ENCODE measurements around the gene OBSCN.

OBSCN gene

DNA sequence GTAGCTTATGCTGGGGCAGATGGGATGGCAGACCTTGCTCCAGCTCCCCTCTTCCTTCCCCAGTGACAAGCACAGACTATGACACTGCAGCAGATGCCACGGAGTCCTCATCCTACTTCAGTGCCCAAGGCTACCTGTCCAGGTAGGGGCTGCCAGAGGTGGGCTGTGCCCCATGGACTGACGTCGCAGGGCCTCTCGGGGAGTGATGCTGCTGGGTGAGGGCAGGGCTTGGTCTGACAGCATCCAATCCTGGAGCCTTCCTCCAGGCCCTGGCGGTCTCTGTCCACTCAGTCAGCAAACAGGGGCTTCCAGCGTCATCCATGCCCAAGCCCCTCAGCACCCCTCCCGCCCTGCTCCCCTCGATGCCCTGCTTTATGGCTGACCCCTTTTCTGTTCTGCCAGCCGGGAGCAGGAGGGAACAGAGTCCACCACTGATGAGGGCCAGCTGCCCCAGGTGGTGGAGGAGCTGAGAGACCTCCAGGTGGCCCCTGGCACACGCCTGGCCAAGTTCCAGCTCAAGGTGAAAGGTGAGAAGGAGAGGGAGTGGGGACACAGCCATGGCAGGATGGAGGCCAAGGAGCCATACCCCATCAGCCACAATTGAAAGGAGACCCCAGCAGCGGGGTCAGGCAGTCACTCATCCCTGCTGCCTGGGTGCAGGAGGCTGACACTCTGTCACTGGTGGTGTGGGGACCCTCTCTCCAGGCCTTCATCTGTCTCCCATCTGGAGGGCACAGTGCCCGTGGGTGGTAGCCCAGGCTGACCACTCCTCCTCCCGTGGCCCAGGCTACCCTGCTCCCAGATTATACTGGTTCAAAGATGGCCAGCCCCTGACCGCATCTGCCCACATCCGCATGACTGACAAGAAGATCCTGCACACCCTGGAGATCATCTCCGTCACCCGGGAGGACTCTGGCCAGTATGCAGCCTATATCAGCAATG lies 125.2 kb downstream of the OBSCN start:
- no peak for DNase-seq

DNA sequence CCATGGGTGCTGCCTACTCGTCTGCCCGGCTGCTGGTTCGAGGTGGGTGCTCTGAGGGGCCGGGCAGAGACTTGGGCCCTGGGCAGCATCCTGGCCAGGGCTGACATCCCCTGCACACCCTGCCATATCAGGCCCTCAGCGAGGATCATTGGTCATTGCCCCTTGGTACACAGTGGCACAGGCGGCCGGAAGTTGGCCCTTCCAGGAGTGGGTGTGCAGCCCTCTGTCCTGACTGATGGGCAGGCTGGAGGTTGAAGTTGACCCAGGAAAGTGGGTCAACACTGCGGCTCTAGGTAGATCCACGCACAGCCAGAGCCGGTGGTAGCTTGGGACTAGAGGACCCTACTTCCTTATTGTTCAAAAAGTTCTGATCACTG lies 125.9 kb downstream of the OBSCN start:
- no peak for DNase-seq

DNA sequence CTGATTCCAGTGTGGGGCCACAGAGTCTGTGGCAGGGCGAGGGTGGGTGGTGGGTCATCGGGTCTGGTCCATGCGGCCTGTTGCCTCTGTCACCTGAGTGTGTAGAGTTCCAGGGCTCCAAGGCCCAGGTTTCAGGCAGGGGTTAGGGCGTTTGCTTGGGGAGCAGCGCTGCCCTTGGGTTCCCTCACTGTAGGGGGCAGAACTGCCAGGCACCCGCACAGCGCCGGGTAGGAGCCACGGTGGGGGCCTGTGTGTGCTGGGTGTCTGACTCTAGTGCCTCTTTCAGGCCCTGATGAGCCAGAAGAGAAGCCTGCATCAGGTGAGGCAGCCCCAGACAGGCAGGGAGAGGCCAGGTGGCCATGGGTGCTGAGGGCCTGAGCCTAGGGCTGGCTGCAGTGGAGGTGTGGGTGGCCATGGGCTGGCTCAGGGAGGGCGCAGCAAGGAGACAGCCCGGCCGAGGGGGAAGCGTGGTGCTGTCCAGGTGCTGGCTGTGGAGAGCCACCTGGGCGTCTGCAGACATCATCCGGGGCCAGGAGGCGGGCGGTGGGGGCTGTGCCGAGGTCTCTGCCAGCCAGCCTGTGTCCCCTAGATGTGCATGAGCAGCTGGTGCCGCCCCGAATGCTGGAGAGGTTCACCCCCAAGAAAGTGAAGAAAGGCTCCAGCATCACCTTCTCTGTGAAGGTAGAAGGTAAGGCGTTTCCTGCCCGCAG lies 126.5 kb downstream of the OBSCN start:
- DNase-seq, result no peak

DNA sequence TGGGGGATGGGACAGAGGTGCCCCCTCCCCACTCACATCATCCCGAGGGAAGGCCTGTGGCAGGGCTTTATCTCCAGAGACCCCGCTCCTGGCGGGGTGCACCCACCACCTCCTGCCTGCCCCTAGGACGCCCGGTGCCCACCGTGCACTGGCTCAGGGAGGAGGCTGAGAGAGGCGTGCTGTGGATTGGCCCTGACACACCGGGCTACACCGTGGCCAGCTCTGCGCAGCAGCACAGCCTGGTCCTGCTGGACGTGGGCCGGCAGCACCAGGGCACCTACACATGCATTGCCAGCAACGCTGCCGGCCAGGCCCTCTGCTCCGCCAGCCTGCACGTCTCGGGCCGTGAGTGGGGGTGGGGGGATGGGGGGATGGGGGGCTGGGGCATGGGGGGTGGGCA lies 127.1 kb downstream of the OBSCN start:
- DNase-seq, result no peak

DNA sequence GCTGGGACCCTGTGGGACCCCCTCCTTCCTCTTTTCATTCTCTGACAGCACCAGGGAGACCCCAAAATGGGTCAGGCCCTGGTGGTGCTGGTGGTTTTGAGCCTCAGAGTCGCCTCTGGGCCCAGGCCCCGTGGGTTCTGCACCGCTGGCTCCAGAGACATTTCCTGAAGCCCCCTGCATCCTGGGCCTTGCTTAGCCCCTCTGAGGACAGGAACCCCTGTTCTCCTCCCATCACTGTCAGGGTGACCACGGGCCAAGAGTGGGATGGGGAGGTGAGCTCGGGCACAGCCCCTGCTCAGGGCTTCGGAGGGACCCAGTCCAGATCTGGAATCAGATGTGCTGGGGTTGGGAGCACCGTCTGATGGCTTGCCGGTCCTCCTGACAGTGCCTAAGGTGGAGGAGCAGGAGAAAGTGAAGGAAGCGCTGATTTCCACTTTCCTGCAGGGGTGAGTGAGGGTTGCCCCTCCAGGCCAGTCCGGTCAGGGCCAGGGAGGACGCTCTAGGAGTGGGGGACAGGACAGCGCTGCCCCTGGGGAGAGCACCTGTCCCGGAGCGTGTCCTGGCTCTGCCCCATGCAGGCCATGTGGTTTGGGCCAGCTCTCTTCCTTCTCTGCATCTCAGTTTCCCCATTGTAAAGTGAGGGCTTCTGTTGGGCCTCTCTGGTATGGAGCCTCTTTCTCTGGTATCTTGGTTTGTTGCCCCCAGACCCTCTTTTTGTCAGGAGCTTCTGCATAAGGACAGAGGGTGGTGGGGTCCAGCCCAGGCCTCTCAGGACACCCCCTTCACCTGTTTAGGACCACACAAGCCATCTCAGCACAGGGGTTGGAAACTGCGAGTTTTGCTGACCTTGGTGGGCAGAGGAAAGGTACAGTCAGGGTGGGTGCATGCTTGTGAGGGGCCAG lies 127.8 kb downstream of the OBSCN start:
- no peak for DNase-seq

DNA sequence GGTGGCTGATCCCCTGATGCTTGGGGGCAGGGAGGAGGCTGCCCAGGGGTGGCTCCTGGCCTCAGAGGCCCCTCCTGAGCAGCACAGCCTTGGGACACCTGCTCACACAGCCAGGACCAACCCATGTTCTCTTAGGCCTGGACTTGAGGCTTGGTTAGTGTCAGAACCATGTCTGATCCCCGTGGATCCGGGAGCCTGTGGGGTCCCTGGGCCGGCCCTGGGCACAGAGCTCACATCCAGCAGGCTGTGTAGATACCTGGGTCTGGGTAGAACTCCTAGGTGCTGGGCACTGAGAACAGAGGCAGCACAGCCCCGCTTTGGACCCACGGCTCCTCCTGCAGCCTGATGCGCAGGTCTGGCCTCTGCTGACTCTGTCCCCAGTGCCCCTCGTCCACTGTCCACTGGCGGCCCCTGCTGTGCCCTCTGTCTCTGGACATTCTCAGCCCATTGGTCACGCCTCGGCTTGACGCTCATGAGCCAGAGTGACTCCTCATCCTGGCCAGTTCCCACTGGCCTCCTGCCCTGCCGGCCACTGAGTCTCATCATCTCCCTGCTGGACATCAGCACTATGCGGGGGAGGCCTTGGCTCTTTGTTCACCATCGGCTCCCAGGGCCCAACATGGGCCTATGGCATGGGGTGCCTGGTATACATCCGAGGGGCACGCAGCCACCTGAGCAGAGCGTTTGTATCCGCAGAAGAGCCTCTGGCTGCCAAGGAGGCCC lies 128.6 kb downstream of the OBSCN start:
- DNase-seq, result no peak

DNA sequence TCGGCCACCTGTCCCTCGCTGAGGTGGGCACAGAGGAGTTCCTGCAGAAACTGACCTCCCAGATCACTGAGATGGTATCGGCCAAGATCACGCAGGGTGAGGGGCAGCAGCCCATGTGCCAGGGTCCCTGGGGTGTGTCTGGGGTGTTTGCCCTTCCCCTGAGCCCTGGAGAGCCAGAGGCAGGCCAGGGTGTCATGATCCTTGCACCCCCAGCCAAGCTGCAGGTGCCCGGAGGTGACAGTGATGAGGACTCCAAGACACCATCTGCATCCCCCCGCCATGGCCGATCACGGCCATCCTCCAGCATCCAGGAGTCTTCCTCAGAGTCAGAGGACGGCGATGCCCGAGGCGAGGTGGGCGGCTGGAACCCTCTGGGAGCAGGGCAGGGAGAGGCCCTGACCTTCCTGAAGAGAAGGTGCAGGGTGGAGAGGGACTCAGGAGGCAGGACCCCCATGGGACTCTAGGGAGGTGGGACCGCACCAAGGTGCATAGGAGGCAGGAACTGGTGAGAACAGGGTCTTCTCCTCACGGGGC lies 129.3 kb downstream of the OBSCN start:
- DNase-seq, result no peak

DNA sequence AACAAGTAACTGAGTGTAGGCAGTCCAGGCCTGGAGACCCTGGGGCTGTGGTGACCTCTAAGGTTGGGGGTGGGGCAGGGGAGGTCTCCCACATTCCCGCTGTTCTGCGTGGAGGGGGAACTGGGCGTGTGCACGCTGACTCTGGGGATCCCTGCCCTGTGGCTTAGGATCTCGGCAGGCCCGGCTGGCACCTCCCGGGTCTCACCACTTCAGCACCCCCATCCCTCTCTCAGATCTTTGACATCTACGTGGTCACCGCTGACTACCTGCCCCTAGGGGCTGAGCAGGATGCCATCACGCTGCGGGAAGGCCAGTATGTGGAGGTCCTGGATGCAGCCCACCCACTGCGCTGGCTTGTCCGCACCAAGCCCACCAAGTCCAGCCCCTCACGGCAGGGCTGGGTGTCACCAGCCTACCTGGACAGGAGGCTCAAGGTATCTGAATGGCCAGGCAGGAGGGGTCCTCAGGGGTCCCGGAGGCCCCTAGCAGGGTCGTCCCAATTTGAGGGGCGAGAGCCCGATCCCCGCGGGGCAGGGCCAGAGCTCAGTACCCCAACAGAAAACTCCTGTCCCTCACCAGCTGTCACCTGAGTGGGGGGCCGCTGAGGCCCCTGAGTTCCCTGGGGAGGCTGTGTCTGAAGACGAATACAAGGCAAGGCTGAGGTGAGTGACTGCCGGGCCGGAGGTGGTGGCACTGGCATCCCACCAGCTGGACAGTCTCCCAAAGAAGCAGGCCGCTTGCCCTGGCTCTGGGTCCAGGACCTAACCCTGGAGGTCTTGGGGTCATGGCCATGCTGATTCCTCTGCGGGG lies 130.1 kb downstream of the OBSCN start:
- no peak for DNase-seq

DNA sequence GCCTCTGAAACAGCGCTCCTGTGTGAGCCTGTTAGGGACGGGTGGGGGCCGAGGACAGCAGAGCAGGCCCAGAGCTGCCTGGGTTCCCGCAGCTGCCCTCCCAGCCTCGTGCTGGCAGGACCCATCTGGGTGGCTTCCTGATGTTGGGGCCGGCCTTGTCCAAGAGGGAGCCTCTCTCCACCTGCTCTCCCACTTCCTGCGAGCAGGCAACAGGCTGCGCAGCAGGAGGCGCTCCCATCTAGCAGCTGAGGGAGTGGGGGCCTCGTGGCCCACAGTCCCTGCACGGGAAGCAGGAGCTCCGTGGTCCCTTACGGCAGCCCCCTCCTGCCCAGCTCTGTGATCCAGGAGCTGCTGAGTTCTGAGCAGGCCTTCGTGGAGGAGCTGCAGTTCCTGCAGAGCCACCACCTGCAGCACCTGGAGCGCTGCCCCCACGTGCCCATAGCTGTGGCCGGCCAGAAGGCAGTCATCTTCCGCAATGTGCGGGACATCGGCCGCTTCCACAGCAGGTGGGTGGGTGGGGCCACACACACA lies 130.7 kb downstream of the OBSCN start:
- no peak for DNase-seq

DNA sequence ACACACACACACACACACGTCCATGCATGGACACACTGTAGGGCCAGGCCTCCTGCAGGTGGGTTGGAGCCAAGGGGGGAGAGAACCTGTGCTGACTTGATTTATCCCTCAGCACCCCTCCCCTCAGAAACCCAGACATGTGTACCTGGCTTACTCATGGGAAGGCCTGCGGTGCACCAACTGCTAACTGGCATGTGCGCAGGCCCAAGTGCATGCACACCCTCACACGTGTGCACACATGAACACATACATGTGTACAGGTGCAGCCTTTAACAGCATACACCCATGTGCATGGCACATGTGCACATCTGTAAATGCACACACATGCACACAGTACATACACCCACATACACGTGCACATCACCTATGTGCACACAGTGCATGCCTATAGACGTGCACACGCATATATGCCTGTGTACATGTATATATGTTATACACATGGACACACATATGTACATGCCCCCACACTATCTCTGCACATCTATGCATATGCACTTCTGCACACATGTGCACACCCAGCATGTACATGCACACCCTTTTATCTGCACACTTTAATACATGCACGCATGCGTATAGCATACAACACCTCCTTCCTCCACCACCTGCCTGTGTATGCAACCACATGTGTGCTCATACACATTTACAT lies 131.3 kb downstream of the OBSCN start:
- no peak for DNase-seq

DNA sequence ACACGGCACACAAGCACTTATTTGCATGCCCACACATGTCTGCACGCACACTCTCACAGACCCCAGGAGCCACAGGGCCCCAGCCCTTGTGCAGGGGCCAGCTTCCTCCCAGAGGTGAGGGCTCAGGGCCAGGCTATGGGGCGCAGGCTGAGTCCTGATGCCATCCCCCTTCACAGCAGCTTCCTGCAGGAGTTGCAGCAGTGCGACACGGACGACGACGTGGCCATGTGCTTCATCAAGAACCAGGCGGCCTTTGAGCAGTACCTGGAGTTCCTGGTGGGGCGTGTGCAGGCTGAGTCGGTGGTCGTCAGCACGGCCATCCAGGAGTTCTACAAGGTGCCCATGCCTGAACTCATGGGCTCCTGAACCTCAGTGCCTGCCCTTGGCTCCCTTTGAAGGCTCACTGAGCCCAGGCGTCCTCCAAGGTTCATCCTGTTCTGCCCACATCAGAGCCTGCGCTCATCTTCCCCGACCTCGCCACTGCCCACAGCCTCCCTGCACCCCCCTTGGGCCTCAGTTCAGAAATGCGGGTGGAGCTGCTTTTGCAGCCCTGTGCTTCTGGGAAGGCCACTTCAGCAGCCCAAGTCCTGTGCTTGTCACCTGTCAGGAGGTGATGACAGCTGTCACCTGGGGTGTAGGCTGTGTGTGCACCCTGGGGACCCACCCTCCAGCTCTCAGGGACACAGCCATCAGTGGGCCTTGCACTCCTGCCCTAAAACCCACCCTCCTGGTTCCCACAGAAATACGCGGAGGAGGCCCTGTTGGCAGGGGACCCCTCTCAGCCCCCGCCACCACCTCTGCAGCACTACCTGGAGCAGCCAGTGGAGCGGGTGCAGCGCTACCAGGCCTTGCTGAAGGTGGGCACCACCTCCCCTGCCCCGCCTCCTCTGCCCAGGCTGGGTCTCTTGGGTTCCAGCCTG lies 132.2 kb downstream of the OBSCN start:
- no peak for DNase-seq

DNA sequence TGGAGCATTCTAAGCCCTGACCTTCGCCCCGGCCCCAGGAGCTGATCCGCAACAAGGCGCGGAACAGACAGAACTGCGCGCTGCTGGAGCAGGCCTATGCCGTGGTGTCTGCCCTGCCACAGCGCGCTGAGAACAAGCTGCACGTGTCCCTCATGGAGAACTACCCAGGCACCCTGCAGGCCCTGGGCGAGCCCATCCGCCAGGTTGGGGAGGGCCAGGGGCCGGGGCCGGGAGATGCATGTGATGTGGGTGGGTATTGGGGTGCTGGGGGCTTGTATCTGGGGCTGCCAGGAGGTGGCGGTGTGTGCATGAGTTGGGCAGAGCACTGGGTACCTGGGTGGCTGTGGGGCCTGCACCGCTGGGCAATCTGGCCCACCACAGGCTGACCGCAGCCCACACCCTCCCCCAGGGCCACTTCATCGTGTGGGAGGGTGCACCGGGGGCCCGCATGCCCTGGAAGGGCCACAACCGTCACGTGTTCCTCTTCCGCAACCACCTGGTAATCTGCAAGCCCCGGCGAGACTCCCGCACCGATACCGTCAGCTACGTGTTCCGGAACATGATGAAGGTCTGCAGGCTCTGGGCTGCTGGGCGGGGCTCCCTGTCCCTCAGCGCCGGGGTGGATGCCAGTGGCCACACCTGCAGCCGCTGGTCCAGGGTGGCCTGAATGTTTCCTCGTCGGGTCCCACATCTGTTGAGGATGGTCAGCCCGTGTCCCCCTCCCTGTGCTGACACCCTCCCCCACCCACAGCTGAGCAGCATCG lies 133.0 kb downstream of the OBSCN start:
- DNase-seq, result no peak

DNA sequence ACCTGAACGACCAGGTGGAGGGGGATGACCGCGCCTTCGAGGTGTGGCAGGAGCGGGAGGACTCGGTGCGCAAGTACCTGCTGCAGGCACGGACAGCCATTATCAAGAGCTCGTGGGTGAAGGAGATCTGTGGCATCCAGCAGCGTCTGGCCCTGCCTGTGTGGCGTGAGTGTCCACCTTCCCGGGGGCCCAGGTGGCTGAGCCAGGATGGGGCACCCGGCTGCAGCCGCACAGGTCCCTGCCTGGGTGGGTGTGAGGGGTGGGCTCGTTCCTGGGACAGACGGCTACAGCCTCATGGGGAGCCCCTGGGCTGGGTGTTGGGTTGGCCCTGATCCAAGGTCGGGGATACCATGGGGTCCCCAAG lies 133.6 kb downstream of the OBSCN start:
- no peak for DNase-seq

DNA sequence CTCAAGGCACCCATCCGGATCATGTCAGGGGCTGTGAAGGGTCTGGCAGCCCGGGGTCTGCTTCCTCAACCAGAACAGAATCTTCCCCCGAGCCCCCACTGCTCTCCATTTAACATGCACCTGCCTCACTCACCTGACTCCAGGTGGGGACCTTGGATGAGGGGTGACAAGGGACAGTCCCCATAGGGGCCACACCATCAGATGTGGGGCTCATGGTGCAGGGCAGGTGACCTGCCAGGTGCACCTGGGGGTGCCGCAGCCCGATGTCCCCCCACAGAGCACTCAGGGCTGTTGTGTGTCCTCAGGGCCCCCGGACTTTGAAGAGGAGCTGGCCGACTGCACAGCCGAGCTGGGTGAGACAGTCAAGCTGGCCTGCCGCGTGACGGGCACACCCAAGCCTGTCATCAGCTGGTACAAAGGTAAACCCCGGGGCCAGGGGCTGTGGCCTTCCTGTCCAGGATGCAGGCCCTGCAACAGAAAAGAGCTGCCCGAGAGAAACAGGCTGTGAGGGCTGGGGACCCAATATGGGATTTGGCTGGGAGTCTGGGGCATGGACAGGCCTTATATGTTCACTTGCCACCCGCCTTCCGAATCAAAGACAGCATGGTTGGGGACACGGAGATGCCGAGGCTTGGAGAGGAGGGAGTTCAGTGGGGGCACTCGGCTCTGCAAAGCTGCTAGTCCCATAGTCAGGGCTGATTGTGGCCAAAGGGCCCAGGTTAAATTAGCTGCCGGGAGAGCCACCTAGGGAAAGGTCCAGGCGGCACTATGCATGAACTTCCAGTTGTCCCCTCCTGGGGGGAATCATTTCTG lies 134.2 kb downstream of the OBSCN start:
- no peak for DNase-seq

DNA sequence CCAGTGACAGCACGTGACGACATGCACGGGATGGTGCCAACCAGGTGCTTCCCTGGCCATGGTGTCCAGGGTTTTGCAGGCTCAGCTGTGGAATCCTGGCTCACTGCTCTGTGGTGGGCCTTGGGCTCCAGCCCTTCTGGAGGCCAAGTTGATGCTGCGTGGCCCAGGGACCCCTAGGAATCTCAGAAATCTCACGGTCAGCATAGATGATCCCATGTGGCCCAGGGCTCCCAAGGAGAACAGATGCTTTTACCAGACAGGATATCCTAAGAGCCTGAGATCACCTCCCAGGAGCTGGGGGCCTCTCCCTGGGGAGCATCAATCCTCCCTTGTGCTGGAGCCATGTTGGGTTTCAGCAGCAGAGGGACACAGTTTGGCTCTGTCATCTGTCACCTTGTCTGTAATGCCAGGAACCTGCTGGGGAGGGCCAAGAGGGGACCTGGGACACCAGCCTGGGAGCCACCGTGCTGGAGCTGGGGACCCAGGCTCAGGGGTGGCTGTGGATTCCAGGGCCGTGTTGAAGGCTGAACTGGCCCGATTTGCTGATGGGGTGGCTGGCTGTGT lies 134.9 kb downstream of the OBSCN start:
- no peak for DNase-seq

DNA sequence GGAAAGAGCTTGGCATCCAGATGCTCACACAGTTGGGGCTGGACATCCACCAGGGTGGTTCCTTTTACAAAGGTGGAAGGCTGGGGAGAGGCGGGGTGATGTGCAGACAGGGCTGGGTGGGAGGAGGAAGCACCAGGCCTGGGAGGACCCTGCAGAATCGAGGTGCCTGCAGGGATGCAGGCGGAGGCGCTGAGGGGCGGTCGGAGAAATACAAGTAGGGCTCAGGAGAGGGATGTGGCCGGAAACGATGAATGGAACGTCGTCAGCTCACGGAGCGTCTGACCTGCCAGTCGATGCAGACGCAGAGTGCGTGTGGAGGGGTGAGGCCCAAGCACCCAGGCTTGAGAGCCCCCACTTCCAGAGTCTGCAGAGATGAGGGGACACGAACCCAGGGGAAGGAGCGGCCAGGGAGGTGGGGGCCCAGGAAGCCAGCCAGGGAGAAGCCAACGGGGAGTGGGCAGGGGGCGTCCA lies 135.4 kb downstream of the OBSCN start:
- no peak for DNase-seq

DNA sequence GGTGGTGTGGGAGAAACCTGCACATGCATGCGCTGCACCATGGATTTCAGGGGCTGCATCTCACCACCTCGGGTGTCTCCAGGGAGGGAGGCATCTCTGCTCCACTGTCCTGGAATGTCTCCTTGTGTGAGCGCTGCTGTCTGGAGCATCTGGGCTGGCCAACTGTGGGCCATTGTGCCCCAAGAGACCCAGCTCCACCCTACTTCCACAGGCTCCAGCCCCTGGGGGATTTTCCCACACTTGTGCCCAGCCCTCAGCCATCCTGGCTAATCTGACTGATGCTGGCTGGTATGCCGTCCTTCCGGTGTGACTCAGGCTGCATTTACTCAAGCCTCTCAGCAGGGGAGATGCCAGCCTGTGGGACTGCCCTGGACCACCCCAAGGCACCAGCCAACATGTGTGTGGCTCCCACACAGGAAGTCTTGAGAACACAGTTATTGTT lies 136.8 kb downstream of the OBSCN start:
- no peak for DNase-seq

Data from GDM1 (cell line).